NCI-H345 (cell line): Measurements from ENCODE around the gene MAST2.

Experiments used
- DNase-seq: peaks from one replicate; lab custom pipeline; 2025; lab: John Stamatoyannopoulos, UW

The MAST2 gene

DNA sequence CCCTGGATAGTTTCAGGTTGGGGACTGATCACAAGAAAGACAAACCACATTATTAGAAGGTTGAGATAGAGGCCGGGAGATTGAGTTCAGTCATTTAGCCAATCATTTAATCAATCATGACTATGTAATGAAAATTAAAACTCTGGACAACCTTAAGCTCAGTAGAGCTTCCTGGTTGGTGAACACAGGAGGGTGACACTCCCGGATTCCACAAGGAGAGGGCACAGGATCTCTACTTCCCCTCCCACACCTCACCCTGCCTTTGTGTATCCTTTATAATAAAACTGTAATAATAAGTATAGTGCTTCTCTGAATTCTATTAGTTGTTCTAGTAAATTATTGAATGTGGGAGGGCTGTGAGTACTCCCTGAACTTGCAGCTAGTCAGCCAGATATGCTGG lies 178.9 kb downstream of the MAST2 start:
- no peak for DNase-seq

DNA sequence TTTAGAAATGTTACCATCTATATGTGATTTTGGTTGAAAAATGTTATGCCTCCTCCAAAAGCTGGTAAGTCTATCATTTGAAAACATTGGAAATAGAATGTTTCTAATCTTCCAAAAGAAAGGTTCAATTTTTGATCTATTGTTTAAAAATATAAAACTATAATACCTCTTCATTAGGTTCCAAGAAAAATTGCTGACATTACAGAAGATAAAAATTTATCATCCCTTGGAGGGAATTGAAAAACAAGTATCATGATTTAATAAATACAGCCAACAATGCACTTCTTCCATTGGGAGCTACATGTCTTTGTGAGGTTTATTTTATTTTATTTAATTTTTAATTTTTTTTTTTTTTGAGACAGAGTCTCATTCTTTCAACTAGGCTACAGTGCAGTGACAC lies 180.6 kb downstream of the MAST2 start:
- DNase-seq: no peak

DNA sequence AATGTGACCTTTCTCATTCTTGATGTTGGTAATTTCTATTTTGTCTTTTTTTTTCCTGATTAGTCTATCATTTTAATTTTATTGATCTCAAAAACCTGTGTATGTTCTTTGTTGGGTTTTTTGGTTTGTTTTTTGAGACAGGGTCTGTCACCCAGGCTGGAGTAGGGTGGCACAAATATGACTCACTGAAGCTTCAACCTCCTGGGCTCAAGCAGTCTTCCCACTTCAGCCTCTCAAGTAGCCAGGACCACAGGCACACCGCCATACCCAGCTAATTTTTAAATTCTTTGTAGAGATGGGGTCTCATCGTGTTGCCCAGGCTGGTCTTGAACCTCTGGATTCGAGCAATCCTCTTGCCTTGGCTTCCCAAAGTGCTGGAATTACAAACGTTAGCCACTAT lies 183.8 kb downstream of the MAST2 start:
- no peak for DNase-seq

DNA sequence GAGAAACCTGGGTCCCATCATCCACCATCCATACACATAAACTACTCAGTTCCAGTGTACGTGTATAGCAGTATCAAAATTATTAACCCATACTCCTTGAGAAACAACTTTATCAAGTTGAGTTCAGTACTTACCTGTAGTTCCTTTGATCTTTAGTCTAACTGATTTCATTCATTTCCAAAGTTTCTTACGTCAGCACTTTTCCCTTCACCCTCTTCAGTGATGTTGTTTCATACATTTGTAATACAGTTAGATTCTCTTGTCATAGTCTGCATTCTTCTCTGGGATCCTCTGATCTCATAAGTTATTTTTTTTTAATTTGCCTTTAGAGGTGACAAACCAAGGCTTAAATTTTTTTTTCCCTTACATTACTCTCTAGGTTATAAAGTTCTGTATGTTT lies 185.8 kb downstream of the MAST2 start:
- no peak for DNase-seq

DNA sequence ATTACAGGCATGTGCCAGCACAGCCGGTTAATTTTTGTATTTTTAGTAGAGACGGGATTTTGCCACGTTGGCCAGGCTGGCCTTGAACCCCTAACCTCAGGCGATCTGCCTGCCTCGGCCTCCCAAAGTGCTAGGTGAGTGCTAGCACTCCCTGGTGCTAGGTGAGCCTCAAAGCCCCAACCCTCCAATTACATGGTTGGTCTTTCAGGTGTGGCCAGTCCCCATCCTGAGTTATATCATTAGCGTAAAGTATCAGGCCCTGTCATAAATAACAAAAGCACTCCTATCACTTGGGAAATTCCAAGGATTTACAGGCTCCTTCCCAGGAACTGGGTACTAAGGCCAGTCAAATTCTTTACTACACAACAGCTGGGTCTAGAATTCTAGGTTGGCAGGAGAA lies 191.0 kb downstream of the MAST2 start:
- no peak for DNase-seq

DNA sequence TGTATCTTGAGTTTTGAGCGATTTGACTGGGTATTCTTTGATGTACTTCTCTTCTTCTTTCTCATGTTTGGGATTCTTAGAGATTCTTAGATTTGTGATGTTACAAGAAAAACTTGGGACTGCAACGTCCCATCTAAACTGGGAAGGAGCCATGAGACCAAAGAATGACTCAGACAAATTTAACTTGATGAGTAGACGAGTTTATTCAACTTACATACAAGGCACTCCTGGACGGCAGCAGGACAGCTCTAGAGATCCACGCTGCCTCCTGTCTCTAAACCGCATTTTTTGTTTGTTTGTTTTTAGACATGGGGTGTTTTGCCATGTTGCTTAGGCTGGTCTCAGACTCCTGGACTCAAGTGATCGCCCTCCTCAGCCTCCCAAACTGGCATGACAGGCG lies 191.9 kb downstream of the MAST2 start:
- no peak for DNase-seq

DNA sequence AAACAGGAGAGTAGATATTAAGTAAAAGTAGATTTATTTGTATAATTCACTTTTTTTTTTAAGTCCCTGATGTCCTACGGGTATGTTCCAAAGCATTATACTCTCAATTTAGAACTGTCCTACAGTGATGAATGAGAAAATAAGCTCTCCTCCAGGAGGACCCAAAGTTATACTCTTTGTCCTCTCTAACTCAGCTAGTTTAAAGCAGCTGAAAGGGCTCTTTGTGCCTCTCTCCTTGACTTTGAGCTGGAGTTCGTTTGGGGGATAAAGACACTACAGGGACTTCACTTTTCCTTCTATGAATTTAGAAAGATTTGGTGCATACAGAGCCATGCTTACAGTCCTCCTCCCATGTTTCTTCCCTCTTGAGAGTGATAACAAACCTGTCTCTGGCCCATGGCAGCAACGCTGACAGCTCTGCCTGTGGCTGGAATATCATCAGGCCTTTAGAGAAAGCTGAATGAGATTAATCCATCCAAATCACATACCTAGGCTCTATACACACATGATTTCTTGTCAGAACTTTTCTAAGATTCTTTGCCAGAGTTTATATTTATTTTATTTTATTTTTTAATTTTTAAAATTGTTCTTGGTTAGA lies 194.7 kb downstream of the MAST2 start:
- DNase-seq: no peak

DNA sequence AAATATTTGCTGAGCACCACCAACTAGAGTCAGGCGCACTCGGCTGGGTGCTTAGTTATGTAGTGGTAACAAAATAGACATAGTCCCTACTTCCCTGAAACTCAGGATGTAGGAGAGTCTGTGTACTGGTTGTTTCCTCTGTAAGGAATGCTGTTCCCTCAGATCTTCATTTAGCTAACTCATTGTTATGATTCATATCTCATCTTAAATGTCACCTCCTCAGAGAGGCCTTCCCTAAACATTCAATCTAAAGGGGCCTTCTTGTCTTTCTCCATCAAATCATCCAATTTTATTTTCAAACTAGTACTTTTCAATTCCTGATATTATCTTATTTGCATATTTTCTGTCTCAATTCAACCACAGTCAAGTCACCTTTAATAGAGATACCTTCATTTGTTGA lies 196.1 kb downstream of the MAST2 start:
- no peak for DNase-seq

DNA sequence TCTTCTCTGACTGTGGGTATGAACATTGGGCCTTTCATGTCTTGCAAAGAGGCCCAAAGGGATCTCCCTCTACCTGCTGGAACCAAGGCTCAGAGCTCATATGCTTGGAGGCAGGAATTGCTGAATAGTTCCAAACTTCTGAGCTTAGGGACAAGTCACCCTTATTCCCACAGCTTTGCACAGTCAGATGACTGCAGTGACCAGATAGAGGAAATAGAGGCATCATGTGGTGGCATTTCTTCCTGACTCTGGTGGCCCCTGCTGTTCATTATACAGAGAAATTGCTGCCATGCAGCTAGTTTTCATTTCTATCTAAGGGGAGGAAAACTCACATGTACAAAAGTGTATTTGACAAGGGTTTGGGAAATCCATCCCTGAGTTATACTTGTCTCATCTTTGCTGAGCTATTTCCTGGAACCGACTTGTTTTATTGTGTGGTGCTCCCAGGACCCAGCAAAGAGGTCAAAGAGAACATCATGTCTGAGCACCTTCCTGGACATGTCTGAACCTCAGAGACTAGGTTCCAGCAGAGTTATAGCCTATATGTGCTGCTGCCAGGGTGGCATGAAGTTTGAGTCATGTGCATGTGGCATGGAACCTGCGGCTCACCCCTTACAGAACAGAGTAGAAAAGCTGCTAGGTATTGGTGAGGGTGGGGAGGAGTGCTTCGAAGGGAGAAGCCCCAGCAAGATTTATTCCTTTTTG lies 197.8 kb downstream of the MAST2 start:
- no peak for DNase-seq

DNA sequence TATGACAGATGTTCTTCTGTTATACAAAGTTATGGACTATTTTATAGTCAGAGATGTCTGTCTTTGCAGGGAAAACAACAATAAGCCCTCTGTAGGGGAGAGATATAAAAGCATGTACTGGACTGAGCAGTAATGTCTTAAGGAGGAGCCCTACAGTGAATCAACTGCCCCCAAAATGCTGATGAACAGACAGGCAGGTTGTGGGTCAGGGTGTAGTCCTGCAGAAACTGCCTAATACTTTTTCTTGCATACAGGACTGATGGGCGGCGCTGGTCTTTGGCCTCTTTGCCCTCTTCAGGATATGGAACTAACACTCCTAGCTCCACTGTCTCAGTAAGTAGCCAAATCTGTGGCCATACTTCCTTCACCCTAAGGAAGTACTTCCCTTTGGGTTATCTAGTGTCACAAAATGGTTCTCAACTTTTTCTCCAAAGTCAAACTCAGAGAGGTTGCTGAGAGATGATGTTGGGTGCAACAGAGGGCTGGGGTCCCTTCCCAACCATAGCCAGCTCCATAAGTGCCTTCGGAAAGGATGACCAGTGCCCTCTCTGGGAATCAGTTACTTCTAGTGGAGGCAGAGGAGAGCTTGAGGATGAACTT lies 199.2 kb downstream of the MAST2 start:
- no peak for DNase-seq

DNA sequence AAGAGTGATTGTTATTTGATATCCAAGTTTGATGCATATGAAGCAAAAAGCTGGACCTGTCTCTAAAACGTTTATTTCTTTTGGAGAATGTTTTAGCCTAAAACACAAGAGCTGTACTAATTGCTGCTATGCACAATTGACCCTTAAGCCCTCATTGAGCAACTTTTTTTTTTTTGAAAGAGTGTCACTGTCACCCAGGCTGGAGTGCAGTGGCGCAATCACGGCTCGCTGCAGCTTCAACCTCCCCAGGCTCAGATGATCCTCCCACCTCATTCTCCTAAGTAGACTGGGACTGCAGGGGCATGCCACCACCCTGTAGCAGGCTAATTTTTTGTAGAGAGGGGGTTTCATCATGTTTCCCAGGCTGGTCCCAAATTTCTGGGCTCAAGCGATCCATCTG lies 199.9 kb downstream of the MAST2 start:
- DNase-seq: no peak

DNA sequence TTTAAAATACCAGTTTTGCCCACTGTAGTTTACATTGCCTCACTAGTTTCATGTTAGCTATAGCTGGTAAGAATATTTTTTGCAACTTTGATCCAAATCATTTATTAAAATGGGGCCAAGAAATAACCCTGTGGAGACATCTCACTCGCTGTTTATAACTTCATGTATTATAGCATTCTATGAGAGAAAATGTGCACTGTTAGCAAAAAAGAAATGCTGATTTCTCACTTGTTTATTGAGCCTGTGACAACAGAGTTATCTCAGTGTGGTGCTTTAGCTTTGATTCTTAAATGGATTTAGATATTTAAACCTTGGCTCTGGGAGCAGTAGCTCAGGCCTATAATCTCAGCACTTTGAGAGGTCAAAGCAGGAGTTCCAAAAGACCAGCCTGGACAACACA lies 201.1 kb downstream of the MAST2 start:
- no peak for DNase-seq

DNA sequence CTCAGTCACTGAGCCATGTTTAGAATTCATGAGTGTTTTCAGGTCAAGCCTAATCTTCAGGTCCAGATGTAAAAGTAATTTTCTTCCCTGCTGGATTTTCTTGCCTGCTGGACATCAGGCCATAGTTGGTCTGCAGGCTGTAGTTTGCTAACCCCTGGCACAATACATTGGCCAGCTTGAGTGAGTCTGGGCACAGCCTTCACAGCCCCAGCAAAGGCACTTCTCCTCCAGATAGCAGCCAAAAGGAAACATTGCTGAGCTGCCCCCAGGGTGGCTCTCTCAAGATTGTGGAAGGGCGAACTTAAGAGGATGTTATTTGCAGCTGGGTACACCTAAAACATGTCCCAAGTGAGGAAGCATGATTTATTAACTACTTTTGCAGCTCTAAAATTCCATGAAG lies 202.2 kb downstream of the MAST2 start:
- DNase-seq: no peak

DNA sequence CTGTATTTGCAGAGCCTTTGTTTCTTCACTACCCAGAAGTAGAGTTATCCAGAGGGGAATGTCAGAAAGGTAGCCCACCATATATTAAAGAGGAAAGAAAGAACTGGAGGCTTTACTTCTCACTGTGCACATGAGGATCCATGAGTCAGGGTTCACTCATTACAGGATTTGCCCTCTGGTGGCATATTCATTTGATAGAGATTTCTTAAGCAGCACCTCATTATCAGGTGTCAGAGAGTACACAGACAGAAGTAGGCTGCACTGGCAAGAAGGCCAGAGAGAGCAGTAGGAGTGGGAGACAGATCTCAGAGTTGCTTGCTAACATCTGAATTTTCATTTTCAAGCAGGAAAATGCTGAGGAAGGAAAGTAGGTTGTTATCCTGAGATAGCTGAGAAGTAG lies 205.2 kb downstream of the MAST2 start:
- no peak for DNase-seq

DNA sequence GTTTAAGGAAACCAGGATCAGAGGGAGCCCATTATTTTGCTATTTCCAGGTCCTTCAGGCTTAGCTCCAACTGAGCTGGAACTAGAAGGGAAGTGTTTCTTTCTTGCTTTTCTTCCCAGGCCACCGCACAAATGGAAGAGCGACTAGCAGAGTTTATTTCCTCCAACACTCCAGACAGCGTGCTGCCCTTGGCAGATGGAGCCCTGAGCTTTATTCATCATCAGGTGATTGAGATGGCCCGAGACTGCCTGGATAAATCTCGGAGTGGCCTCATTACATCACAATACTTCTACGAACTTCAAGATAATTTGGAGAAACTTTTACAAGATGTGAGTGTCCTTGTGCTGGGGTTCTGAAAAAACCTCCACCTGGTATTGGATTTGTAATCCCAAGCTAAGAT lies 207.2 kb downstream of the MAST2 start:
- DNase-seq: no peak

DNA sequence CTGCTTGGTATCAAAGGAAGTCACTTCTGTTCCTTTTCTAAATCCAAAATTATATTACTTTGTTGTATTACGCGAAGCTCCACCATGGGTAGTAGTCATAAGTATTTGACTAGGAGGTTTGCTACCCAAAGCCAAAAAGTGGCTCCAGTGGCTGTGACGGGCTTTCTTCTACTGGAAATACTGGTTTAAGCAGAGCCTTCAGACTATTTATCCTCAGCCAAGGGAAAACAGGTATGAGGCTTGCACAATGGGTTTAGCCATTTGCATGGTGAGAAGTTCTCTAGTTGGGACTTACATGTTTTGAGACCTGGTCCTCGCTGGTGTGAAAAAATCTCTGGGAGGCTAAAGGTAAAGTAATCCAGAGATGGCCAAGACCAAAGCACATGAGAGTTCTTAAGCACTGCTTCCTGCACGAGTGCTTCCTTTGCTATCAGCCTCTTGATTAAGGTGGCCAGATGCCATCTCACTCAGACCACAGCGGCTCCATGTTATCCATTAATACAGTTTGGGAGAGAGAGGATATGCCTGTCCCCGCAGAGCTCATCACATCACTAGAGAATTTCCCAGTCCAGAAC lies 207.8 kb downstream of the MAST2 start:
- DNase-seq: no peak

DNA sequence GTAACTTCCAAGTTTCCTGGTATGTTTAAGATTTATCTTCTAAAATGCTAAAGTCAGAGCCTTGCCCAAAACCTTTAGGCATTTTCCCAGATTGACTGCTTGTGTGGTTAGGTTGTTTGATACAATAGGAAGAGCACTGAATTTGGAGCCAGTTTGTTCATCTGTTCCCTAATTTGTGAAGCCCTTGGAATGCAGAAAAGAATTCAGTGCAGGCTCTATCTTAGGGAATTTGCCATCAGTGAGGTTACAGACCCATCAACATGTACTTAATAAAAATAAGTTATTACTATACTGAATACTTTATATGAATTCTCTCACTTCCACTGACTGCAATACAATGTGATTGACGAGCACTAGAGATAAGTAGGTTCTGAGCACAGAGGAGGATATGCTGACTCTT lies 208.8 kb downstream of the MAST2 start:
- DNase-seq: no peak

DNA sequence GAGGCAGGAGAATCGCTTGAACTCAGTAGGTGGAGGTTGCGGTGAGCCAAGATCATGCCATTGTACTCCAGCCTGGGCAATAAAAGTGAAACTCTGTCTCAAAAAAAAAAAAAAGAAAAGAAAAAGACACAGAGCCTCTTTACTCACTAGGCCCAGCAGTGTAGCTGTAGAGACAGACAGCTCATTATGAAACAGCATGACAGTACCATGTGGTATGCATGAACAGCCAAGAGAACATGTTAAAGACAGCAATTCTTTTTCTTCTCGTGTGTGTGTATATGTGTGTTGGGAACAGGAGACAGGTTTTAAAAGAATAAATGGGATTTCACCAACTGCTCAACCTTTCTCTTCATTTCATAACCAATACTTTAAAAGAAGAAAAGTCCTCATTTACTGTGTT lies 210.2 kb downstream of the MAST2 start:
- DNase-seq: no peak

DNA sequence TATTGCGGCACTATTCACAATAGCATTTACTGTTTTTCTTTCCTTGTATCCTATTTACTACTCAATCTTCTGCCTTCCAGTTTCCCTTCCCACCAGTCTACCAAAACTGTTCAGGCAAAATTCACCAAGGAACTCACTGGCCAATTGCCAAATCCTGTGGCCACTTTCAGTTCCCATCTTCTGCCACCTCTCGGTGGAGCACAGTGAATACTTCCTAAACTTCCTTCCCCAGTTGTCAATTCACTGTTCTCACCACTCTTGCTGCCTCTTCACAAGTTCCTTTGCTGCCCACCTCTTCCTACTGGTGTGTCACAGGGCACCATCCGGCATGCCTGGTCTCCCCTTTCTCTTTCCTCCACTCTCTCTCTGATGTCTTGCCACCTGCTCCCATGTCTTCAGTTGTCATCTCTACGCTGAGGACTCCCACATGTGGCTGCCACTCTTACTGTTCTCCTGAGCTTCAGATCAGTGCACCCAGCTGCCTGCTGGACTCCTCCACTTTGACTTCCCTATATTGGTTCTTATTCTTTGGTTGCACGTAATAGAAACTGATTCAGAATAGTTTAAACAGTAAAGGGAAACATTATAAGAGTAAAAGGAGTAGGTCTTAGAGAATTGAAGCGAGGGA lies 214.6 kb downstream of the MAST2 start:
- DNase-seq: no peak

DNA sequence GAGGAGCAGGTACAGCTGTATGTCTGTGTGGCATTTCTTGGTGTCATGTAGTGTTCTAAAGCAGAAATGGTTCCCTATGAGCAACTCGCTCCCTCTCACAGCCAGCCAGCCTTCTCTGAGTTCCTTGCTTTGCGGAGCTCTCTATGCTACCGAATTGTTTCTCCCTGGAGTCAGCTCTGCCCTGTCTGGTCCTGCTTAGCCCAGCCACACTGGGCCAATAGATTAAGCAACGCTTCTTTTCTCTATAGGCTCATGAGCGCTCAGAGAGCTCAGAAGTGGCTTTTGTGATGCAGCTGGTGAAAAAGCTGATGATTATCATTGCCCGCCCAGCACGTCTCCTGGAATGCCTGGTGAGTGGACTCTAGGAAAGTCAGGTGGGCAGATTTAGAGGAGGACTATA lies 215.9 kb downstream of the MAST2 start:
- DNase-seq: no peak

DNA sequence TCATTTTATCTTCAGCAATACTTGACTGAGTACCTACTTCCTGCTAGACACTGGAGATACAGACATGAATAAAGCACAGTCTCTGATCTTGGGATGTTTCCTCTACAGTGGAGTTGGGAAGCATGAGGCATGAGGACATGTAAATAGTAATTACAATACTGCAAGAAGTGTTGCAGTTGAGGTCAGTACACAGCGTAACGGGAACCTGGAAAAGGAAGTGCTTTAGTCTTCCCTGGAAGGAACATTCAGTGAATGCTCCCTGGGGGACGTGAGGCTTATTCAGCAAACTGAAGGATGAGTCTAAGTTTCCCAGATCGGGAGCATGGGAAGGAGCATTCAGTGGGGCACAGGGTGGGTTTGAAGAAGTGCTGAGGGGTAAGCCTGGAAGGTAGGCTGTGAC lies 216.6 kb downstream of the MAST2 start:
- DNase-seq: no peak

DNA sequence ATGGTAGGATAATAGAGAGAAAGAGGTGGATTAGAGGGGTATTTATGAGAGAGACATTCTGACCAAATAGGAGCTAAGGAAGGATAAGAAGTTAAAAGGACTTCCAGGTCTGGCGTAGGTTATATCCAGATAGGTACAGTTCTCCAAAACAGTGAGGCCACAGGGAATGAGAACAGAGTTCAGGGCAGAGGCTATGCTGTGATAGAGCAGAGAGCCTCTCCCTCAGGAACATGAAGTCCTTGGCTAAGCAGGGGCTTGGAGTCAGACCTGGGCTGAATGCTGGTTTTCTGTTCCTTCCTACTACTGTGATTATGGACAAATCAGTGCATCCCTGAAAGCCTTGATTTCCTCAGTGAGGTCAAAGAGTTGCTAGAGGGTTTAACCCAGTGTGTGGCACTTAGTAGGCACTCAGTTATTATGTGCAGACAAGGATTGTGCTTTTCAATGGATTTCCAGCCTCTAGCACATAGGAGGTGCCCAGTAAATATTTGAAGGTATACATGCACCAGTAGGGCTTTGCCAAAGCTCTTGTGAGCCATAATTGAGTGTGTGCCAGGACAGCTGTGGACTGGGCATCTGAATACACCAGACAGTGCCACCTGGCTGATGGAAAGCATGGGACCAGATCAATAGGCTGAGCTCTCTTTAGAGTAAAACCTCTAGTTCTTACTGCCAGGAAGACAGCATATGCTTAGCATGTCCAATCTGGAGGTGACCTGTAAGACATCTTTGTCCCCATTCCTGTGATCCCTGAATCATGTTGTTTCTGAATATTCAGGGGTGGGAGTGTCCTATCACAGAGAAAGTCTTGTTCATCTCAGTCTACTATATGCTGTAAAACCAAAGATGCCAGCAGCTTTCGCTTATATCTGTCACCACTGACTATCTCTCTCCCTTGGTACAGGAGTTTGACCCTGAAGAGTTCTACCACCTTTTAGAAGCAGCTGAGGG lies 217.9 kb downstream of the MAST2 start:
- peak; percentile 36 for DNase-seq
